HCT116 (cell line): ENCODE measurements around the gene EXOSC5. TPM values are rescaled to one million over a fixed set of nuclear protein-coding genes. Genes with fewer than 3 reads are reported as not detected.

Source experiments
- ATAC-seq: fragments of 200-7000 bp; cut with Tn5 transposase; 2 replicates; pipeline ENCODE4 v1.9.1; 2020; ENCODE audit warnings: mild to moderate bottlenecking, moderate library complexity
- BruUV-seq: library from RNA; stranded (reverse); fragments of 400-500 nt; replicated peaks from 2 replicates; lab custom pipeline; 2021; lab: Mats Ljungman, UMichigan
- CTCF ChIA-PET: fragments of 300-600 bp; sonication (Branson Sonifier 250); formaldehyde crosslinking; loops from one replicate; lab custom pipeline; 2021; ENCODE audit warnings: antibody characterized with exemption; lab: Charles Lee
- POLR2A ChIA-PET: fragments of 300-600, 350-600 bp; sonication (Branson Sonifier 250); formaldehyde crosslinking; loops from one replicate; lab custom pipeline; 2021; ENCODE audit warnings: antibody characterized with exemption; lab: Charles Lee
- RAD21 ChIA-PET, 2 experiments: fragments of 300-600 bp; sonication (Branson Sonifier 250); formaldehyde crosslinking; loops; one replicate each; lab custom pipeline; 2023; ENCODE audit warnings: low total read pairs in 2 of 2; ENCODE audit not compliant: uncharacterized antibody in 2 of 2, unreplicated experiment in 2 of 2, low non-redundant PET in 1 of 2; lab: Charles Lee
- DNase-seq: peaks from one replicate; pipeline ENCODE4 v3.0.0-alpha.2; 2010; ENCODE audit warnings: low read depth, low spot score
- H2AFZ ChIP-seq: fragments of 200-600 bp; shearing (Covaris generic), sonication (generic); 2 replicates; pipeline ENCODE4 v1.6.1; 2017; ENCODE audit warnings: low read depth, mixed run types, mixed read lengths, antibody characterized with exemption, low read length; ENCODE audit not compliant: poor library complexity, severe bottlenecking
- H3K27ac ChIP-seq: 2 replicates; pipeline ENCODE4 v1.5.1; 2012; ENCODE audit warnings: low read depth, low read length
- H3K27me3 ChIP-seq: fragments of 200-600 bp; sonication (generic); 2 replicates; pipeline ENCODE4 v1.6.1; 2016; ENCODE audit warnings: mixed run types, low read length, mixed read lengths; ENCODE audit not compliant: insufficient read depth
- H3K36me3 ChIP-seq, 2 experiments: fragments of 200-500 bp in 1 of 2; fragments of 200-600 bp in 1 of 2; sonication (Bioruptor generic) in 1 of 2; sonication (generic) in 1 of 2; 2 replicates each; pipeline versions ENCODE4 v1.5.1 to v1.6.1; 2014 to 2016; ENCODE audit warnings: low read length in 2 of 2, inconsistent platforms in 1 of 2, mixed read lengths in 1 of 2, mixed run types in 1 of 2; ENCODE audit not compliant: insufficient read depth in 2 of 2, control insufficient read depth in 1 of 2
- H3K4me1 ChIP-seq, 2 experiments: fragments of 200-600 bp in 1 of 2; sonication (generic) in 1 of 2; 2 replicates each; pipeline versions ENCODE4 v1.5.1 to v1.6.1; 2012 to 2017; ENCODE audit warnings: low read length in 2 of 2, inconsistent platforms in 1 of 2, mild to moderate bottlenecking in 1 of 2, mixed read lengths in 1 of 2, mixed run types in 1 of 2, moderate library complexity in 1 of 2; ENCODE audit not compliant: insufficient read depth in 2 of 2, control insufficient read depth in 1 of 2
- H3K4me2 ChIP-seq: fragments of 200-600 bp; sonication (generic); 2 replicates; pipeline ENCODE4 v1.6.1; 2017; ENCODE audit warnings: mixed run types, low read length, mixed read lengths
- H3K4me3 ChIP-seq, 2 experiments: fragments of 200-600 bp in 1 of 2; sonication (generic) in 1 of 2; replicated peaks in 1 of 2; 2 replicates each; pipeline ENCODE4 v1.5.1; 2011 to 2016; ENCODE audit warnings: low read length in 2 of 2, control low read depth in 1 of 2, low read depth in 1 of 2, mild to moderate bottlenecking in 1 of 2, mixed read lengths in 1 of 2, mixed run types in 1 of 2
- H3K79me2 ChIP-seq: fragments of 200-600 bp; sonication (generic); 2 replicates; pipeline ENCODE4 v1.6.1; 2017; ENCODE audit warnings: mild to moderate bottlenecking, mixed run types, low read length, moderate library complexity, mixed read lengths; ENCODE audit not compliant: insufficient read depth
- H3K9ac ChIP-seq: fragments of 200-600 bp; sonication (generic); 2 replicates; pipeline ENCODE4 v1.6.1; 2016; ENCODE audit warnings: low read length, mixed read lengths
- H3K9me2 ChIP-seq: fragments of 200-600 bp; sonication (generic), shearing (Covaris generic); 2 replicates; pipeline ENCODE4 v1.6.1; 2017; ENCODE audit warnings: mixed run types, mild to moderate bottlenecking, moderate library complexity; ENCODE audit not compliant: insufficient read depth
- H3K9me3 ChIP-seq, 2 experiments: fragments of 200-500 bp in 1 of 2; fragments of 200-600 bp in 1 of 2; sonication (Bioruptor generic) in 1 of 2; sonication (generic) in 1 of 2; 2 replicates each; pipeline ENCODE4 v1.6.1; 2014 to 2017; ENCODE audit warnings: low read length in 2 of 2, mixed read lengths in 2 of 2, inconsistent platforms in 1 of 2, low read depth in 1 of 2, mild to moderate bottlenecking in 1 of 2, mixed run types in 1 of 2, moderate library complexity in 1 of 2; ENCODE audit not compliant: control insufficient read depth in 1 of 2, insufficient read depth in 1 of 2
- H4K20me1 ChIP-seq: fragments of 200-600 bp; sonication (generic), shearing (Covaris generic); 2 replicates; pipeline ENCODE4 v1.6.1; 2017; ENCODE audit warnings: mixed run types, mild to moderate bottlenecking, moderate library complexity; ENCODE audit not compliant: insufficient read depth
- CBX3 ChIP-seq: IDR thresholded peaks from 2 replicates; pipeline ENCODE4 v1.6.1; 2012; ENCODE audit warnings: low read depth
- EZH2phosphoT487 ChIP-seq: fragments of 200-600 bp; IDR thresholded peaks from 2 replicates; pipeline ENCODE4 v1.6.1; 2018; ENCODE audit warnings: antibody characterized with exemption, borderline replicate concordance
- JUND ChIP-seq: IDR thresholded peaks from 2 replicates; pipeline ENCODE4 v1.6.1; 2012
- POLR2A ChIP-seq: IDR thresholded peaks from 2 replicates; pipeline ENCODE4 v1.7.0; 2011; ENCODE audit warnings: borderline replicate concordance; ENCODE audit not compliant: insufficient read depth, insufficient read length; ENCODE audit errors: extremely low read depth
- POLR2AphosphoS5 ChIP-seq: IDR thresholded peaks from 2 replicates; pipeline ENCODE4 v1.6.1; 2011; ENCODE audit warnings: mild to moderate bottlenecking, low read depth, low read length, moderate library complexity
- RAD21 ChIP-seq: IDR thresholded peaks from 2 replicates; pipeline ENCODE4 v1.6.1; 2012; ENCODE audit warnings: low read depth, mild to moderate bottlenecking
- SIN3A ChIP-seq: IDR thresholded peaks from 2 replicates; pipeline ENCODE4 v1.6.1; 2012; ENCODE audit warnings: low read depth
- SRF ChIP-seq: IDR thresholded peaks from 2 replicates; pipeline ENCODE4 v1.6.1; 2012; ENCODE audit warnings: low read depth
- TCF7L2 ChIP-seq: IDR thresholded peaks from 2 replicates; pipeline ENCODE4 v1.7.0; 2011; ENCODE audit warnings: borderline replicate concordance, inconsistent platforms; ENCODE audit not compliant: insufficient read depth, insufficient read length; ENCODE audit errors: extremely low read depth
- YY1 ChIP-seq: IDR thresholded peaks from 2 replicates; pipeline ENCODE4 v1.6.1; 2011; ENCODE audit warnings: low read length, low read depth, moderate library complexity, mild to moderate bottlenecking; ENCODE audit not compliant: insufficient replicate concordance; ENCODE audit errors: extremely low read depth
- ZNF274 ChIP-seq: fragments of 200-500 bp; sonication (Bioruptor generic); IDR thresholded peaks from 2 replicates; pipeline ENCODE4 v1.6.1; 2014; ENCODE audit warnings: mild to moderate bottlenecking, low read depth, low read length, inconsistent platforms
- intact Hi-C: fragments of 100-400 bp; cut with micrococcal nuclease; formaldehyde crosslinking; loops from 2 replicates; pipeline ENCODE4 v1.10.0; 2022
- total RNA-seq: library from RNA; stranded (reverse); gene quantifications from one replicate; pipeline ENCODE4 v1.2.1, GENCODE V29; 2021; ENCODE audit not compliant: unreplicated experiment
- TF ChIP-seq, protein P1 (sequence below): IDR thresholded peaks from 2 replicates; pipeline ENCODE4 v1.6.1; 2012
- TF ChIP-seq, protein P2 (sequence below), 3 experiments: fragments of 200-600 bp in 1 of 3; sonication (generic) in 1 of 3; IDR thresholded peaks in 2 of 3; conservative IDR thresholded peaks in 1 of 3; 2 replicates each; pipeline ENCODE4 v1.5.1; 2012 to 2017; ENCODE audit warnings: low read depth in 2 of 3, low read length in 2 of 3, antibody characterized with exemption in 1 of 3, borderline replicate concordance in 1 of 3, control low read depth in 1 of 3, mild to moderate bottlenecking in 1 of 3, mixed read lengths in 1 of 3, mixed run types in 1 of 3, moderate library complexity in 1 of 3; ENCODE audit not compliant: insufficient read depth in 1 of 3

EXOSC5 gene
- total RNA-seq, 1 experiment from 2014 or later, result 57.5 TPM

DNA sequence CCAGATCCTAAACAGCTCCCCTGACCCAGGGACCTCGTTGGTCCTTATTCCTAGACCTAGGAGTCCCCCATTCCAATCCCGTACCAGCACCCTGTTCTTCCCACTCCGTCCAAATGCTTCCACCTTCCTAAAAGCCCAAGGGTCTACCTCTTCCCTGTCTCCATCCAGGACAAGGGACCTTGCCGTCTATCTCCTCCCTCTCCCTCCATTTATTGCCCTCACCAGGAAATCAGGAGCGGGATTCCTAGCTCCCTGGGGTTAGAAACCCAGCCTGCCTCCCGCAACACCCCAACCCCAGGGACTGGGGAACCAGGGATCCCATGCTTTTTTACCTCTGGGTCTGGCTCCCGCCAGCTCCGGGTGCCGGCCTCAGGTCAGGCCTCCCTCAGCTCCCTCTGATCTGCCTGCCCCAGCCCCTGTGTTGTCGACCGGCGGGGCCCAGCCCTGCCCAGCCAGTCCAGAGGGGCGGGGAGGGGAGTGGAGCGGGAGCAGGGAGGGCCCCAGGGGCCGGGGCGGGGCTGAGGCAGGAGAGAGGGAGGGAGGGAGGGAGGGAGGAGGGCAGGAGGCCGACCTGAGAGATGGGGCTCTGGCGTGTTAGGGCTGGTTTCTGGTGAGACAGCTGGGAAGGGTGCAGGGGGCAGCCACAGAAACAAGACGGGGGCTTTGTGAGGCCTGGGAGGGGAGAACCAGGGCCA is 29.9 kb upstream of the EXOSC5 start, which contains the start of gene B3GNT8:
Gene B3GNT8 (minus strand): TSS at position 423 of the 695 bp plus-strand sequence. CDS start 596 bp downstream, outside the sequence.
- H3K27ac ChIP-seq, result no peak within 1 kb of the TSS
- intact Hi-C loops, result no loop called here
- ATAC-seq (peak; percentile 68), DNase-seq (no peak)
- BruUV-seq, result no TSS peak
- RAD21 ChIA-PET, result no interaction called here
- peaks cover 0 to 6% of the 10 kb centered on the region in 2 experiments; a peak in 2 of 4 replicates for H3K36me3 ChIP-seq
- peaks cover 0 to 5% of the 10 kb centered on the region in 2 experiments; a peak in 2 of 4 replicates for H3K4me1 ChIP-seq
- no peak within 1 kb of the TSS for H2AFZ ChIP-seq
- H3K9me2 ChIP-seq, result no peaks in the 10 kb centered on the region
- no peak within 1 kb of the TSS for H3K4me3 ChIP-seq
- no peaks in the 10 kb centered on the region for H3K9me3 ChIP-seq
- CTCF ChIA-PET, result no interaction called here
- H3K9ac ChIP-seq, result no peak within 1 kb of the TSS
- TF ChIP-seq TCF7L2 (no peak), CBX3 (no peak), JUND (no peak), ZNF274 (no peak), SIN3A (no peak), POLR2AphosphoS5 (no peak), SRF (no peak), YY1 (no peak), POLR2A (no peak), EZH2phosphoT487 (no peak), RAD21 (no peak)
- TF ChIP-seq, protein P1, sequence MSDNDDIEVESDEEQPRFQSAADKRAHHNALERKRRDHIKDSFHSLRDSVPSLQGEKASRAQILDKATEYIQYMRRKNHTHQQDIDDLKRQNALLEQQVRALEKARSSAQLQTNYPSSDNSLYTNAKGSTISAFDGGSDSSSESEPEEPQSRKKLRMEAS, result no peak
- TF ChIP-seq, protein P2, sequence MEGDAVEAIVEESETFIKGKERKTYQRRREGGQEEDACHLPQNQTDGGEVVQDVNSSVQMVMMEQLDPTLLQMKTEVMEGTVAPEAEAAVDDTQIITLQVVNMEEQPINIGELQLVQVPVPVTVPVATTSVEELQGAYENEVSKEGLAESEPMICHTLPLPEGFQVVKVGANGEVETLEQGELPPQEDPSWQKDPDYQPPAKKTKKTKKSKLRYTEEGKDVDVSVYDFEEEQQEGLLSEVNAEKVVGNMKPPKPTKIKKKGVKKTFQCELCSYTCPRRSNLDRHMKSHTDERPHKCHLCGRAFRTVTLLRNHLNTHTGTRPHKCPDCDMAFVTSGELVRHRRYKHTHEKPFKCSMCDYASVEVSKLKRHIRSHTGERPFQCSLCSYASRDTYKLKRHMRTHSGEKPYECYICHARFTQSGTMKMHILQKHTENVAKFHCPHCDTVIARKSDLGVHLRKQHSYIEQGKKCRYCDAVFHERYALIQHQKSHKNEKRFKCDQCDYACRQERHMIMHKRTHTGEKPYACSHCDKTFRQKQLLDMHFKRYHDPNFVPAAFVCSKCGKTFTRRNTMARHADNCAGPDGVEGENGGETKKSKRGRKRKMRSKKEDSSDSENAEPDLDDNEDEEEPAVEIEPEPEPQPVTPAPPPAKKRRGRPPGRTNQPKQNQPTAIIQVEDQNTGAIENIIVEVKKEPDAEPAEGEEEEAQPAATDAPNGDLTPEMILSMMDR (IDR thresholded peaks at IDR 0.05 in 2 of 3, conservative IDR thresholded peaks at IDR 0.05 in 1 of 3; ENCODE audit: borderline replicate concordance in 1 of 3, insufficient read depth in 1 of 3, low read depth in 2 of 3, low read length in 2 of 3), result no peak
- H3K4me2 ChIP-seq, result no peak within 1 kb of the TSS
- no peaks in the 10 kb centered on the region for H4K20me1 ChIP-seq
- H3K79me2 ChIP-seq, result no peaks in the 10 kb centered on the region
- POLR2A ChIA-PET, result no interaction called here
- H3K27me3 ChIP-seq, result no peaks in the 10 kb centered on the region
